Prostate gland (tissue), 2 donors: ENCODE results near the gene B3GALT6. TPM values are rescaled to one million over a fixed set of nuclear protein-coding genes. Genes with fewer than 3 reads are reported as not detected.

Experiments
- DNase-seq: peaks from one replicate; pipeline ENCODE4 v3.0.0-alpha.2; 2019; ENCODE audit warnings: low spot score
- H3K27ac ChIP-seq, 2 donors: fragments of 200-600 bp; sonication (generic); 2 replicates each; pipeline ENCODE4 v1.5.1; 2017 to 2019
- H3K27me3 ChIP-seq: fragments of 200-600 bp; sonication (generic); replicated peaks from 2 replicates; pipeline ENCODE4 v1.5.1; 2019; ENCODE audit not compliant: insufficient read depth
- H3K36me3 ChIP-seq, 2 donors: fragments of 200-600 bp; sonication (generic); 1 replicate in 1 of 2; 2 replicates in 1 of 2; pipeline versions ENCODE4 v1.5.1 to v1.8.1; 2017 to 2019
- H3K4me1 ChIP-seq: fragments of 200-600 bp; sonication (generic); replicated peaks from 2 replicates; pipeline ENCODE4 v1.5.1; 2019
- H3K4me3 ChIP-seq, 2 donors: fragments of 200-600 bp; sonication (generic); 2 replicates each; pipeline ENCODE4 v1.5.1; 2017 to 2019
- H3K9me3 ChIP-seq: fragments of 200-600 bp; sonication (generic); 2 replicates; pipeline ENCODE4 v1.5.1; 2017
- POLR2A ChIP-seq: fragments of 450-650 bp; IDR thresholded peaks from one replicate; pipeline ENCODE4 v1.6.1; 2016; ENCODE audit warnings: antibody characterized with exemption, mild to moderate bottlenecking
- POLR2AphosphoS5 ChIP-seq: sonication (generic); formaldehyde crosslinking; IDR thresholded peaks from one replicate; pipeline ENCODE4 v1.6.1; 2017; ENCODE audit warnings: antibody characterized with exemption
- WGBS: methylation state at CpG from one replicate; pipeline ENCODE4 v1.1.5; 2018; 5-methylcytosine and 5-hydroxymethylcytosine counted together
- intact Hi-C: fragments of 100-400 bp; cut with DNase I; formaldehyde crosslinking; loops from one replicate; pipeline ENCODE4 v1.14.2; 2022
- total RNA-seq, 2 donors: library from RNA; depleted of rRNA; stranded (reverse); fragments of >200 nt; gene quantifications; one replicate each; pipeline ENCODE4 v1.1.0, GENCODE V29; 2016
- TF ChIP-seq, protein P1 (sequence below), 4 experiments: fragments of 200-600 bp in 2 of 4; fragments of 450-650 bp in 2 of 4; sonication (generic) in 2 of 4; IDR thresholded peaks; 1 replicate in 3 of 4; 2 replicates in 1 of 4; pipeline ENCODE4 v1.5.1; 2016 to 2019; ENCODE audit warnings: antibody characterized with exemption in 4 of 4, mild to moderate bottlenecking in 2 of 4, moderate library complexity in 2 of 4

B3GALT6 gene
- total RNA-seq, 2 donors from 2014 or later = 29.6 to 41.5 TPM

DNA sequence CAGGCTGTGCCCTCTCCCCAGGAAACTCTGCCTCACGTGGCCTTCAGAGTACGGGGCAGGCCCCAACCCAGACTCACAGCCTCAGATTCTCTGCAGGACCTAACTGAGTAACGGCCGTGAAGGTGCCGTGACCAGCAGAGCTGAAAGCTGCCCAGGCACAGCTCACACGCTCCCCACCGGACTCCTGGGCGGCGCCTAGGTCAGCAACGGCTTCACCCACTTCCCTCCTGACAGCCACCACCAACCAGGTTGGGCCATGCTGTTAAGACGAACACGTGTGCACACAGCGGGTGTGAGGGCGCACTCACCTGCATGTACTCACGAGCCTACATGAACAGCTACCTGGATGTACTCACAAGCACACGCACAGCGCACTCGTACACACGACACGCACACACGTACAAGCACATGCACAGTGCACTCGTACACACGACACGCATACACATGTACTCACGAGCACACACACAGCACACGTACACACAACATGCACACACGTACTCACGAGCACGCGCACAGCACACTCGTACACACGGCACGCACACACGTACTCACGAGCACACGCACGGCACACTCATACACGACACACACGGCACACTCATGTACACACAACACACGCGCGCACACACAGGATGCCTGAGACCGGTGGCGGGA is 9.3 kb upstream of the B3GALT6 start:
- no peaks in the 10 kb centered on the region for H3K27me3 ChIP-seq
- H3K36me3 ChIP-seq = peaks cover 7 to 24% of the 10 kb centered on the region in 2 donors
- WGBS = 97% methylated on average over 44 of the region's 44 CpGs
- no peaks in the 10 kb centered on the region for H3K4me1 ChIP-seq
- TF ChIP-seq POLR2A (no peak), POLR2AphosphoS5 (no peak)
- TF ChIP-seq, protein P1, sequence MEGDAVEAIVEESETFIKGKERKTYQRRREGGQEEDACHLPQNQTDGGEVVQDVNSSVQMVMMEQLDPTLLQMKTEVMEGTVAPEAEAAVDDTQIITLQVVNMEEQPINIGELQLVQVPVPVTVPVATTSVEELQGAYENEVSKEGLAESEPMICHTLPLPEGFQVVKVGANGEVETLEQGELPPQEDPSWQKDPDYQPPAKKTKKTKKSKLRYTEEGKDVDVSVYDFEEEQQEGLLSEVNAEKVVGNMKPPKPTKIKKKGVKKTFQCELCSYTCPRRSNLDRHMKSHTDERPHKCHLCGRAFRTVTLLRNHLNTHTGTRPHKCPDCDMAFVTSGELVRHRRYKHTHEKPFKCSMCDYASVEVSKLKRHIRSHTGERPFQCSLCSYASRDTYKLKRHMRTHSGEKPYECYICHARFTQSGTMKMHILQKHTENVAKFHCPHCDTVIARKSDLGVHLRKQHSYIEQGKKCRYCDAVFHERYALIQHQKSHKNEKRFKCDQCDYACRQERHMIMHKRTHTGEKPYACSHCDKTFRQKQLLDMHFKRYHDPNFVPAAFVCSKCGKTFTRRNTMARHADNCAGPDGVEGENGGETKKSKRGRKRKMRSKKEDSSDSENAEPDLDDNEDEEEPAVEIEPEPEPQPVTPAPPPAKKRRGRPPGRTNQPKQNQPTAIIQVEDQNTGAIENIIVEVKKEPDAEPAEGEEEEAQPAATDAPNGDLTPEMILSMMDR (IDR thresholded peaks at IDR 0.05) = no peak
- H3K4me3 ChIP-seq = no peak overlapping the region
- H3K9me3 ChIP-seq = no peaks in the 10 kb centered on the region
- DNase-seq = no peak
- no peak overlapping the region for H3K27ac ChIP-seq
- intact Hi-C loops = no loop called here

DNA sequence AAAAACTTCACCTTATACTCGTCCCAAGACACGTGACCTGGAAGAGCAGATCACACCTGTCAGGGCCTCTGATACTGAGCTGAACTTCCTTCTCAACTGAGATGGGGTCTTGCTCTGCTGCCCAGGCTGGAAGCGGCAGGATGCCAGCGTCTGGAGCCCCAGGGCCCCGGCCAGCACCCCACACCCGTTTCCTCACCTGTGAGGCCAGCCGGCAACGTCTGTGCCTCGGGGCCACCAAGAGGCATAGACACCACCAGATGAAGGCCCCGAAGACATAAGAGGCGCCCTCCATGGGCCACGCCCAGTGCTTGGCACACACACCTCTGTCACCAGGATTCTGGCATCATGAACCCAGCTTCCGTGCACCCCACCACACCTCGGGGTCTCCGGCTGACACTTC is 8.7 kb upstream of the B3GALT6 start:
- TF ChIP-seq POLR2AphosphoS5 (no peak), POLR2A (no peak)
- TF ChIP-seq, protein P1 (IDR thresholded peaks at IDR 0.05) = no peak
- Histone ChIP-seq H3K27me3 (no peaks in the 10 kb centered on the region), H3K9me3 (no peaks in the 10 kb centered on the region), H3K36me3 (peaks cover 8 to 27% of the 10 kb centered on the region in 2 donors), H3K27ac (no peak overlapping the region), H3K4me1 (no peaks in the 10 kb centered on the region), H3K4me3 (no peak overlapping the region)
- 94% methylated on average over 14 of the region's 15 CpGs for WGBS
- DNase-seq = no peak
- intact Hi-C loops = no loop called here

DNA sequence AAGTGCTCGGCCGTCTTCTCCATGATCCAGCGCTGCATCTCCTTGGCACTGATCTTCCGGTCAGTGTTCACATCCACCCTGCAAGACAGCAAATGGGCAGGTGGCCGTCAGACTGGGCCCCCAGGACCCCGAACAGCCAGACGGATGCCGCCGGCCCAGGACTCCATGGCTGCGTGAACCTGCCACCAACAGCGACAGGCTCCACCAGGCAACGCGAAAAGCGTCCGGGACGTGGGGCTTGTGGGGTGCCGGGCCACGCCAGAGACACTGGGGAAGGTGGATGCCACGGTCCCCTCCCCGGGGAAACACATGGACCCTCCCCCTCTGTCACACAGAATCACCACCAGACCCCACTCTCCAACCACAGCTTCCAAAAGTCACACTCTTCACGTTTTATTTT is 8.1 kb upstream of the B3GALT6 start:
- TF ChIP-seq POLR2AphosphoS5 (no peak), POLR2A (no peak)
- TF ChIP-seq, protein P1 (IDR thresholded peaks at IDR 0.05) = no peak
- WGBS = 93% methylated on average over 21 of the region's 21 CpGs
- H3K4me1 ChIP-seq = no peaks in the 10 kb centered on the region
- no peaks in the 10 kb centered on the region for H3K9me3 ChIP-seq
- no peaks in the 10 kb centered on the region for H3K27me3 ChIP-seq
- peaks cover 12 to 27% of the 10 kb centered on the region in 2 donors for H3K36me3 ChIP-seq
- H3K4me3 ChIP-seq = no peak overlapping the region
- intact Hi-C loops = no loop called here
- DNase-seq = no peak
- no peak overlapping the region for H3K27ac ChIP-seq

DNA sequence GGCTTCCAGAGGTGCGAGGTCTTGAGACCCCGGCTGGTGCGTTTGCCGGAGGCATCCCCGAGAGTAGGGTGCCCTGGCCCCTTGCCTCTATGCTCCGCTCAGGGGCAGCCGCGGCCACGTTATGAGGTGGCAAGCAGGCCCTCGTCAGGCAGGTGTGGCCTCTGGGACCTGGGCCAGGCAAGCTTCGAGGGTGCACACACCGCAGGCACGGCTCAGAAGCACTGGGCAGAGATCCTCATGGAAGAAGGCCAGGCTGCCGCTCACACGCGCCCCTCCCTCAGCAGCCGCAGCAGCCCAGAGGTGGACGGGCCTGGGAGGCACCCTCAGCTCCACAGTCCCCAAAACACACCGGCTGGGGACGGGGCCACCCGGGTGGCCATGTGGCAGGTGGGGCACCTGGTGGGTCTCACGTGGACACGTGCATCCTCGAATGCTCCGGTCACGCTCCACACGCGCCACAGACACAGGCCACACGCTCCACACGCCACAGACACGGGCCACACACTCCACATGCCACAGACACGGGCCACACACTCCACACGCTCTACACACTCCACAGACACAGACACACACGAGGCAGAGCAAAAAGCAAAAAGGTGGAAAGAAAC is 6.7 kb upstream of the B3GALT6 start:
- 78% methylated on average over 25 of the region's 34 CpGs for WGBS

More for the DNA sequence above, 6.7 kb upstream of the B3GALT6 start:
- no peaks in the 10 kb centered on the region for H3K27me3 ChIP-seq
- no peak overlapping the region for H3K27ac ChIP-seq
- no peak overlapping the region for H3K4me3 ChIP-seq
- intact Hi-C loops = no loop called here
- DNase-seq = no peak
- peaks cover 12 to 27% of the 10 kb centered on the region in 2 donors for H3K36me3 ChIP-seq
- TF ChIP-seq POLR2A = no peak
- TF ChIP-seq POLR2AphosphoS5 = peak; percentile 5
- TF ChIP-seq, protein P1 (IDR thresholded peaks at IDR 0.05) = no peak
- H3K4me1 ChIP-seq = peaks cover 10% of the 10 kb centered on the region
- H3K9me3 ChIP-seq = no peaks in the 10 kb centered on the region
